Prostate gland (tissue), 2 donors: ENCODE results near the gene SNAI1.

ENCODE experiments used
- CTCF ChIP-seq, 4 experiments: fragments of 200-600 bp in 2 of 4; fragments of 450-650 bp in 2 of 4; sonication (generic) in 2 of 4; IDR thresholded peaks; 1 replicate in 3 of 4; 2 replicates in 1 of 4; pipeline ENCODE4 v1.5.1; 2016 to 2019; ENCODE audit warnings: antibody characterized with exemption in 4 of 4, mild to moderate bottlenecking in 2 of 4, moderate library complexity in 2 of 4
- POLR2A ChIP-seq: fragments of 450-650 bp; IDR thresholded peaks from one replicate; pipeline ENCODE4 v1.6.1; 2016; ENCODE audit warnings: antibody characterized with exemption, mild to moderate bottlenecking

- TF ChIP-seq CTCF (IDR thresholded peaks at IDR 0.05) (no peak), POLR2A (no peak)
Observed at GRCh38 chr20:50015993-50016770, 33.4 kb downstream of the SNAI1 start.
